HG03097 (cell line): ENCODE data around the gene NELL1.

Experiments used
- ATAC-seq: cut with Tn5 transposase; IDR thresholded peaks from one replicate; pipeline ENCODE4 v1.9.1; 2021; ENCODE audit not compliant: unreplicated experiment, low FRiP score

Gene NELL1

DNA sequence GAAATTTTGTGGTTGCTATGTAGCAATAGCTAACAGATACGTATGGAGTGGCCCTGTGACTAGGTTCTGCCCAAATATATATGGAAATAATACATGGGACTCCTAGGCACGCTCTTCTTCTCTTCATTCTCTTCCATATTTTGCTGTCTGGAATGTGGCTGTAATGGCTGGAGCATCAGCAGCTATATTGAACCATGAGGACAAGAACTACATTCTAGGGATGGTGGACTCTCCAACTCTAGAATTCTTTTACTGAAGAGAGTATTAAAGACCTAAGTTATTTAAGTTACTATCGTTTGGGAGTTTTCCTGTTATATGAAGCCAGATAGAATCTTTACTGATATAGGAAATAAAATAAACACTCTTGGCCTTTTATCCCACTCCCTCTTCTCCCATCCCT lies 7.5 kb upstream of the NELL1 start:
- ATAC-seq, result no peak

DNA sequence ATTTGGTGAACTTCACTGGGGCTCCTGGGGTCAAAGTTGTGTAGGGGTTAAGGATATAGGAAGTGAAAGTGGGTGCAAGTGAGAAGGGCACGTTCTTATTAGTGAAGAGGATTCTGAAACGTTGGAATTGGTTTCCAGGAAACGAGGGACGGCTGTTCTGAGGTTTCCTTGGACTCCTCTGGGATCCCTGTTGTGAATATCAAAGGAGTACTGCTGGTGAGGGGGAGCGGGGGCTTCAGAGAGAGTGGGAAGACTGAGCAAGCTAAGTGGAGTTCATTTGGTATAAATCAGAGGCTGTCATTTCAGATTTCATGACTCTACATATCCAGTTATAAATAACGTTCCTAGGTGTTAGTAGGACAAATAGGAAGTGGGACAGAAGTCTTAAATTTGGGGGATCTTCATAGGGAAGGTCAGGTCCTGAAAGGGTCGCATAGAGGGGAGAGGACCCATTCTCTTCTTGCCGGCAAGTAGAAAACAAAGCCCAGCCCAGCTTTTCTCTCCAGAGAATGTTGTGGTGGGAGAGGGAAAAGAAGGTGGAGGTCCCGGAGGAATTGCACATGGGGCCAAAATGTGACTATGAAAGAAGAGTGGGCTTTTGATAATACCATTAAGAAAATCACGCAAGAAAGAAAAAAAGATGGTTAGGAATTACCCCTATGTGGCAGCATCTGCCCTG lies 1.1 kb upstream of the NELL1 start:
- no peak for ATAC-seq

DNA sequence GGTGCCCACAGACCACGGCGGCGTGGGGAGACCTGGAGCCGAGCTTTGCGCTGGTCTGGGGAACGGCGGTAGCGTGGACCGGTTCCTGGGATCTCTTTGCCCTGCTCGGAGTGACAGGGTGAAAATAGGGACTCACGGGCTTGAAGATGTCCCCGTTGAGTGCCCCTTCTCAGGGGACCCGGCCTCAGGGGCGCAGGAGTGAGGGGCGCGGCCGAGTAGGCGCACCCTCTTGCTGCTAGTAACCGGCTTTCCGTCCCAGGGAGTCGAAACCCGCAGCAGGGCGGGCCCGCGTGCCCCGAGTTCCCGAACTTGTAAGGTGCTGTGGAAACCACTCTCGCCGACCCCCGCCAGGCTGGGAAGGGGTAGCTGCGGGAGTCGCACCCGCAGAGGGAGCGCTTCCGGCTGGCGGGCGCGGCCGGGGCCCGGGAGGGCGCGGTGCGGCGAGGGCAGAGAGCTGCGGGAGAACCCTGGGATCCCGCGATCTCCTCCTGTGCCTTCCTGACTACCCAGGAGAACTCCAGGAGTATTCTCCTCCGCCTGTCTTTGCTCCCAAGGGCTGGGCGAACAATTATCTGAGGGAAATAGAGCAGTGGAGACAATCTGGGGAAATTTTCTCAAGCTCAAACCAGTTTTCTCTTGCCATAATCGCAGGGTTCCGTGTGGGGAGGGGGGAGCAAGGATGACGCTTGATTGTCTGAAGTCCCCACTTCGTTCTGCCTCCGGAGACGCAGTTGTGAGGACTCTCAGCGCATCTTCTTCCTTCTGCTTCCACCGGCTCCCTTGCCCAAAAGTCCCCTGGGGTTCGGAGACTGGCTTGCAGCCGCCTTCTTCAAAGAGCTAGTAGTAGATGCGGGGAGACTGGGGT lies 666 bp downstream of the NELL1 start:
- ATAC-seq, result no peak

DNA sequence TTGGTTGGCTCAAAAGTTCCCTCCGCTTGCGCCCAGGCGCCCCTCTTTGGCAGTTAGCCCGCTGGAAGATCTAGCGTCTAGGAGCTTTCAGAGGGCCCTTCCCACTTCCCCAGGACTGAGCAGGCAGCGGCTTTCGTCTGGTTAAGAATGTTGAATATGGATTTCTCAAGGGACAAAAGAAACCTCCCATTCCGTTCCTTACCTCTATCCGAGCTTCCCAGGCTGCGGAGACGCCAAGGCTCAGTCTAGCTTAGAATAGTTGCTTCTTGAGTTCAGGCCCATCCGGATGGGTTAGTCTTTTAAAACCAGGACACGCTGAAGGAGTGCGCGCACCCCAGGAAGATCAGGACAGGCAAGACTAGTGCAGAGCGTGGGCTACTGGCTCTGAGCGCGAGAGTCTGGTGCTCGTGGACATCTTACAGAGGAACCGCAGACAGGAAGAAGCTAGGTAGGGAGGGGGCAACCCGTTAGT lies 1.6 kb downstream of the NELL1 start:
- no peak for ATAC-seq

DNA sequence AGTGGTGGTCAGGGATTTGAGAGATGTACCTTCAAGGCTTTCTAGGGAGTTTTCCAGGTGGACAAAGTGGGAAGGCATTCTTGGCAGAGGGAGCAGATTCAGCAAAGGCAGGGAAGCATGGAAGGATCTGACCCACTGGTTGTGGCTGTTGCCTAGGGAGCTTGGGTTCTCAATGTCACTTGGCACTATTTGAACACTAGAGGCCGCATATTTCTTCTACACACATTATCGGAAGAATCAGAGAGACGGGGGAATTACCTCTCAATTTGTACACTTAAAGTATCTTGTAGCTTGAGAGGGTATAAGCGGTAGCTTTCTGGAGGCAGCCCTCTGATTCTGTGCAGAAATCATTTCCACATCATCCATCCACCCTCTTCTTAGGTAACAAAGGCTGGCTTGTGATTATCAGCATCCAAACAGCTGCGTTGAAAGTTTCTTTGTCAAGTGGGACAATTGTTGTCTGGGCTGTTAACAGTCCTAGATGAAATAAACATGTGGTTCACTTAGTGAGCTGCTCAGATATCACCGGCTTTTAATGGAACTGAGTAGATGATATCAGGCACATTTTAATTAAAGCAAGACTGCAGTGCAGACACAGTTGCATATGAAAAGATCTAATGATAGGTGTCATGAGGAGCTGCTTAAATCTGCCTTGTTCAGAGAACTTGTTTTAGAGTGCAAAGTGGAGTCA lies 2.6 kb downstream of the NELL1 start:
- ATAC-seq, result no peak

DNA sequence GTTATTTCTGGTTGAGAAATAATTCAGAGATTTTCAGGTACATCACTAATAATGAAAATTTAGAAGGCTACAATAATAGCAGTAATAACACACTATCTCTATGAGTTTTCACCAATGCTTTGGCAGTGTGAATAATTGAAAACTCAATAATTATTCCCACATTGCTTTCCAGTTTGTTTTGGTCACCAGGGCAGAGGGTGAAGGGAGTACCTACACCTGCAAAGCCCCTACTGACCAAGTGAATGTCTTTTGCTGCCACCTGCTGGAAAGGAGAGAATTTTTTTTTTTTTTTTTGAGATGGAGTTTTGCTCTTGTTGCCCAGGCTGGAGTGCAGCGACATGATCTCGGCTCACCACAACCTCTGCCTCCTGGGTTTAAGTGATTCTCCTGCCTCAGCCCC lies 3.2 kb downstream of the NELL1 start:
- ATAC-seq, result no peak

DNA sequence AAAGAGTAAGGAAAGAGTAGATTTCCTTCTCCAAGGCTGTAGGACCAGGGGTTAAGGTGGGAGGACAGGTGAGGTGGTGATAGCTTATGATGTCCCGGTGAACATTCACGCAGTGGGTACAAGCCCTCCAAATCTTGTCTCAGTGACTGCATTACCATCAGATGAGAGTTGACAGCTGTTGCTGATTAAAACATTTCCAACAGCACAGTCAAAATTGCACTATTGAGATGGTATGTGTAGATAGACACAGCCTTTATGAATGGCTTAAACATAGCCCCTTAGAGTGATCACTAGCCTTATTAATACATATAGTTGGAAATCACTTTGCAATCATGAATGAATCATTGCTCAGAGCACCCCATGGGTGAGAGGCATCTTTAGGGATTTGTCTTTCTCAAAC lies 7.3 kb downstream of the NELL1 start:
- no peak for ATAC-seq

DNA sequence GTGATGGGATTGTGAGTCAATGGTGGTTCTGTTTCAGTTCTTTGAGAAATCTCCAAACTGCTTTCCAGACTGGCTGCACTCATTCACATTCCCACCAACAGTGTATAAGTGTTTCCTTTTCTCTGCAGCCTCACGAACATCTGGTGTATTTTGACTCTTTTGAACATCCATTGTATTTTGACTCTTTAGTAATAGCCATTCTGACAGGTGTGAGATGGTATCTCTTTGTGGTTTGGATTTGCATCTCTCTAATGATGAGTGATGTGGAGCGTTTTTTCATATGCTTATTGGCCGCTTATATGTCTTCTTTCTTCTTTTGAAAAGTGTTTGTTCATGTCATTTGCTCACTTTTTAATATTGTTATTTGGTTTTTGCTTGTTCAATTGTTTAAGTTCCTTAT lies 19.4 kb downstream of the NELL1 start:
- no peak for ATAC-seq

DNA sequence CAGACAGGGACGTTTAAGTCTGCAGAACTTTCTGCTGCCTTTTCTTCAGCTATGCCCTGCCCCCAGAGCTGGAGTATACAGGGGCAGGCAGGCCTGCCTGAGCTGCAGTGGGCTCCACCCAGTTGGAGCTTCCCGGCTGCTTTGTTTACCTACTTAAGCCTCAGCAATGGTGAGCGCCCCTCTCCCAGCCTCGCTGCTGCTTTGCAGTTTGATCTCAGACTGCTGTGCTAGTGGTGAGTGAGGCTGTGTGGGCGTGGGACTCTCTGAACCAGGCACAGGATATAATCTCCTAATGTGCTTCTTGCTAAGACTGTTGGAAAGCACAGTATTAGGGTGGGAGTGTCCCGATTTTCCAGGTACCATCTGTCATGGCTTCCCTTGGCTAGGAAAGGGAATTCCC lies 38.5 kb downstream of the NELL1 start:
- no peak for ATAC-seq

DNA sequence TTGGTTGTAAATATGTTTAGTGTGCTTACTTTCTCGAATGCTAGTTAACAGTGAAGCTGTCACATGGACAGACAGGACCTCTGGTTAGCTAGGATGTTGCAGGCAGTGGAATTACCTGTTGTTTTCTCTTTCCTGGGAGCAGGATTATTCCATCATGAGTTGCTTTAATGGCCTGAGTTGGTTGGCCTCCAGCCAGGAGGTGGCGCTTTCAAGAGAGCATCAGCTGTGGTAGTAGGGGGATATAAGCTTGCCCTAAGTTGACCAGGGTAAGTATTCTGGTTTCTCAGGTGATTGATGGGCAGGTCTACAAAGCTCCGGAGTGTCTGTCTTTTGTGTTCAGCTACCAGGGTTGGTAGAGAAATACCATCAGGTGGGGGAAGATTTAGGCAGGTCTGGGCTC lies 43.5 kb downstream of the NELL1 start:
- no peak for ATAC-seq

DNA sequence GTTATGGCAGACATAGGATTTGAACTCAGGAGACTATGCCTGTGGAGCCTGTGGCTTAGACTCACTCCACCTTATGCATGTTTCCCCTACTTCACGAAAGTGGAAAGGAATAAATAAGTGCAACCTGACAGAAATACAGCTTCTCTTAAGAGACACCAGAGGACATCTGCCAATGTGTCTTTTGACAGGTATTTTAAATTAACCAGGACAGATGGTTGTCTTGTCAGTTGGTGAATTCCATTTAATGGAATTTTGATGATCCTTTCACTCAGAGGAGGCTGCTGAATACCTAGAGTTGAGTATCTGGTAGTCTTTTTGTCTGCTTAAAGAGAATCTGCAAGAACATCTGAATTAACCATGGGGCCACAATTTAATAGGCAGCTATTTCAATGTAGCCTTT lies 46.1 kb downstream of the NELL1 start:
- no peak for ATAC-seq

DNA sequence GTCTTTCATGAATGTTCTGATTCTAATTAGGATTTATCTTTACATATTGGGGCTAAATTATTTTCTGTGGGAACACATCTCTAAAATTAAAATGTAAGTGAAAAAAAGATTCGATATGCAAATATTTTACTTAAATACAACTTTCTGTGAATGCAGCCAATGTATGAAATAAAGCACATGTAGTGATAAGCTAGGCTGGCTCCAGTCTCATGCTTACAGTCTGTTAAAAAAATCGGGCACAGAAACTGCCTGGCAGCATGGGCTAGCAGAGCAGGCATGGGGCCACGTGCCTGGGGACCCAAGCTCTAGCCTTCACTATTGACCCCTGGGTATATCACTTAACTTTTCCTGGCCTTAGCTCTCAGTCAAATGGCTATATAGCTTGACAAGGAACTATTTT lies 46.5 kb downstream of the NELL1 start:
- ATAC-seq, result no peak

DNA sequence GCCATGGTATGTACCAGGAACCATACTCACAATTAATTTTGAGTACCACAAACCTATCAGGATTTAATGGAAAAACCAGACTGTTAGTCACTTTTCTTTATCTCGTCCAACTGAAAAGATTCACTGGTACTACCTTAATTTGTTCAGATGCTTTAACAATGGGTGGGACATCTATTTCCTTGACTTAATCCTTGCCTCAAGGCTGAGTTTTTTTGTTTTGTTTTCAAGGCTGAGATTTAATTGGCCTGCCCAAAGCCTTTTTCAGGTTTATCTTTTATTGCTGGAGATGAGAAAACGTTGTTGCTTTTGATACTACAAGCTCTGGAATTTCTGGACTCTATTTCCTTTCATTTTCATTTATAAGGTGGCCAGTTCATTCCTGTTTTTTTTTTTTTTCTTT lies 50.4 kb downstream of the NELL1 start:
- ATAC-seq, result no peak

DNA sequence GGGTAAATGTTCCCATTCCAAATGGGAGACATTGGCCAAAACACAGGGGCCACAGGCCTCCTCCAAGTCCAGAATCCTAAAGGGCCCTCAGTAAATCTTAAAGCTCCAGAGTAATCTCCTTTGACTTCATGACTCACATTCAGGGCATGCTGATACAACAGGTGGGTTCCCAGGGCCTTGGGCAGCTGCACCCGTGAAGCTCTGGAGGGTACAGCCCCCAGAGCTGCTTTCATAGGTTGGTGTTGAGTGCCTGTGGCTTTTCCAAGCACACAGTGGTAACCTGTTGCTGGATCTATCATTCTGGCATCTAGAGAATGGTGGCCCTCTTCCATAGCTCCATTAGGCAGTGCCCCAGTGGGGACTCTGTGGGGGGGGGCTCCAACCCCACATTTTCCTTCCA lies 54.0 kb downstream of the NELL1 start:
- ATAC-seq, result no peak

DNA sequence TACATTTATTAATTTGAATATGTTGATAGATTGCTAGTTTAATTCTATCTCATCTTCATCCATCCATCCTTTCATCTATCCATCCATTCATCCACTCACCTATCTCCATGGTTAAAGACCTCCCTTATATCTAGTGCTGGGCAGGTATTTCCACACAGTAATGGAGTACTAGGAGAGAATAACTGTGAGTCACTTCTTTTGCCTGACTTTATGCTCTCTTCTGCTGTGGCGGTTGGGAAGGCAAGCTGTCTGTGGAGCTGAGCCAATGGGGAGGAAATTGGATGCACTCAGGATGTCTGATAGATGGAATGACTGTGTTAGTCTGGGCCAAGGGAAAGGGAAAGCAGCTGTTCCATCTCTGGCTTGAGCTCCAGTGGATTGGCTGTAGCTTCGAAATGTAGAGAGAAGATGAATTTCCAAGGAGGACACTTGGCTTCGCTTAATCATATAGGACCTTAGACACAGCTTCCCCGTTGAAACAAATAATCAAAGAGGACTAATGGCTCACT lies 60.3 kb downstream of the NELL1 start:
- ATAC-seq, result no peak

DNA sequence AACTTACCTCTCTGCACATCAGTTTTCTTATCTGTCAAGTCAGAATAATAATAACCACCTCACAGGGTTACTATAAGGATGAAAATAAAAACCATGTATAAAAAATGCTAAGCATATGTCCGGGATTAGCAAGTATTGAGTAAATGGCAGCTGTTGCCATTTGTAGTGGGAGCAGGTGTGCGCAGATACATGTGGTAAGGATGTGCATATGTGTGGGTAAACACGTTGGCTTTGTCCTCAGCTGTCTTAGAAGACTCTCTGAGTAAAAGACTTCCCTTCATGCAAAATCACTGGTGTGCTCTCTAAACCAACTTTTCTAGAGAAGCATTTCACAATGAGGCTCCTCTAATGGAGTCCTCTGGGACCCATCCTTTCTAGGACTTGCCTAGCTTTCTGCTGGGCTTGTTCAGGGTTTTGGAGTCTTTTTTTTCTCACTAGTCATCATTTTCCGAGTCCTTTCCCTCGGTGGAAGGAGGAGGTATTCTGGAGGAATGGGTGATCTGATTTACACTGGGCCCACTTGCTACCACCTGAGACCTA lies 62.4 kb downstream of the NELL1 start:
- ATAC-seq, result no peak

DNA sequence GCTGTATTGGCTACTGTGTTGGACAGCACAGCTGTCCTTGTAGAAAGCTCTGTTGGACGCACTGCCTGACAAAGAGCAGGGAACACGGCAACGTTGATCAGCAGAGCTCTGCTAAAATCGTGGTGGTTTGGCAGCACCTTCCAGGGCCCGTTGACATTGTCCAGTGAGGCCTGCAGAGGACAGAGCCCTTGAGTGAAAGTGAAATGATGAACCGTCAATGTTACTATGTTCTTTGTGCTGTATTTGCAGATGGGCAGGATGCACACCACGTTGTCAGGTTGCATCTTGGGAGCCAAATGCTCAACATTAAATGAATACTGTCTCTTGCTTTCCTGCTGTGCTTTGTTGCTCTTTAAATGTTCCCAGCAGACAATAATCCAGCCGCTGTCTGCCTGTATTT lies 69.7 kb downstream of the NELL1 start:
- no peak for ATAC-seq

DNA sequence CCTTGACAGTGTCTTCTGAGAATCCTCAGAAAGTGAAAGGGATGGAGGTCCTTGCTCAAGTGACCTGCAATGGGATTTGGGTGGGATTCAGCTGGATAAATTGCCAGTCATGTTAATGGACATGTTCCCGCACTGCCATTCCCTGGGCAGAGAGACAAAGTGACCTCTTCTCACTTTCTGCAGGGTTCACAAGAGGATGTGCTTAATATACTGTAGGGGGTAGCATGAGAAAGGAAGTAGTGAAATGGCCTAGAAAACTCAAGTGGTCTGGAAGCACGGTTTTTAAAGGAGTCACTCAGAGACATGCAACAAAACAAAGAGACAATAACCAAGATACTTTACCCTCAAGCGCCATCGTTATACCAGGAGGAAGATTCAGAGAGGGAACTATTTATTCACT lies 70.2 kb downstream of the NELL1 start:
- no peak for ATAC-seq

DNA sequence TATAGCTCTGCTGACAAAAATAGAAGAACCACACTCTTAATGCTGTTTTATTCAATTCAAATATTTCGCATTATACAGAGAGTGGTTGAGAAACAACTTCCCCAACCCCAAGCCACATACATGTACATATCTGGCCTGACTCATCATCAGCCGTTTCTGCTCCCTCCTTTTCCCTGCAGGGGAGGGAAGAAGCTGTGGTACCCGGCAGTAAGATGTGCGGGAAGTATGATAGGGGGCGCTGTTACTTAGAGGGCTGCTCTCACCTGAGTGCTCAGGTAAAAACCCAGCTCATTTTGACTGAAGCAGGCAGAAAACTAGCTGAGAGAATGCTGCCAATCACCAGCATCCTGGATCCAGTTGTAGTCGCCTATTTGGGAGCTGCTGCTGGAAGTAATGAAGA lies 85.5 kb downstream of the NELL1 start:
- no peak for ATAC-seq

DNA sequence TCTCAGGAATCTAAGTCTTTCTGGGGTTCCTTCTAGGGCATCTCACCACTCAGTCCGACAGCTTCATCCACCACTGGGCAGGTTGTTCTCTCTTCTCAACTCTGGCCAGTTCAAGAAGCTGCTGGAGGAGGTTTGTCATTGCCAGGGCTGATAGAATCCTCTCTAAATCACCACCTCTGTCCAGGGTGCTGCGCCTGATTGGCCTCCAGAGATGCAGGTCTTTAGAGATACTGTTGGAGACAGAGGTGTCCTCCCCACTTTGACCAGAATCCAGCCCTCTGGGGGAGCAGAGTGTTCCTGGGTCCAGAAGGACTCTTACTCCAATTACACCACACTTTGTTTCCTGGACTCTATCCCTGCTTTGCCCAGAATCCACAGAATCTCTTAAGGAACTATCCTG lies 90.2 kb downstream of the NELL1 start:
- no peak for ATAC-seq

DNA sequence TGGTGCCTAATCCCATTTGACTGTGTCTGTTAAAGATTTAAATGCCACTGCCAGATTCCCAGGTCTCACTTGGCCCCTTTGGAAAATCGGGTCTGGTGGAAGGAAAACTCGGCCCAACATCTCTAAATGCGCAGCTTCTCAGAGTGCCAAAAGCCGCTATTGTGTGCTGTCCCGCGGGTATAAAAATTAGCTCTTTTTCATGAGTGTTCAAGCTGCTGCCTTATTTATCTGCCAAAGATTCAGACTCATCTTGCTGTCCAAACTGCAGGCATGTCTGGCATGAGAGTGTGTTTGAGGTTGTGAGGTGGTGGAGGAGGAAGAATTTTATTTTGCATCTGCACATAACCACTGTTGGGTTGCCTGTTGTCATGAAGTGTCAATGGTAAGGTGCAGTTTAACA lies 91.4 kb downstream of the NELL1 start:
- no peak for ATAC-seq
